Measurements from ENCODE around the gene BACH2. TPM values are rescaled to one million over a fixed set of nuclear protein-coding genes. Genes with fewer than 3 reads are reported as not detected.
"Not testable (repeated sequence)": the region's sequence is repeated elsewhere in the genome, so short reads cannot be mapped to it uniquely, and the experiment has no call there.

Gene BACH2
- polyA plus RNA-seq, 10 donors: 4.1 to 7.4 (median 5.1) TPM

DNA sequence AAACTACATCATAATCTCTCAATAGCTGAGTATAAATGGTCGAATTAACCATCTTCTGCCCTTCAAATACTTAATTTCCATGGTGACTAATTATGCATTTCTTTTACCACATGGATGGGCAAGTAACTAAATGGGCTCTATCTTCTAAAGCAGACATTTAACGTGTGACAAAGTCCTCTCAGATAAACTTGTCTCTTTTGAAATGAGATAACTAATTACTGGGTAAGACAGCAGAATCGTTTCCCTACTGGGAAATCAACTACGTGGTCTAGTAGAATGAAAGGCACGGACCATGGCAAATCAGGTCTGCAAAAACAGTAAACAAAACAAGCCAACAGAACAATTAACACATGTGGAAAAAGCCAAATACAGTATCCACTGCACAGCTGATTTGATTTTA, 137.7 kb downstream of the BACH2 start:
- DNase-seq: no peak

GRCh38 chr6:90157441-90157840, 139.2 kb downstream of the BACH2 start:
- DNase-seq: no peak

GRCh38 chr6:90156861-90157260, 139.8 kb downstream of the BACH2 start:
- no peak for DNase-seq

DNA sequence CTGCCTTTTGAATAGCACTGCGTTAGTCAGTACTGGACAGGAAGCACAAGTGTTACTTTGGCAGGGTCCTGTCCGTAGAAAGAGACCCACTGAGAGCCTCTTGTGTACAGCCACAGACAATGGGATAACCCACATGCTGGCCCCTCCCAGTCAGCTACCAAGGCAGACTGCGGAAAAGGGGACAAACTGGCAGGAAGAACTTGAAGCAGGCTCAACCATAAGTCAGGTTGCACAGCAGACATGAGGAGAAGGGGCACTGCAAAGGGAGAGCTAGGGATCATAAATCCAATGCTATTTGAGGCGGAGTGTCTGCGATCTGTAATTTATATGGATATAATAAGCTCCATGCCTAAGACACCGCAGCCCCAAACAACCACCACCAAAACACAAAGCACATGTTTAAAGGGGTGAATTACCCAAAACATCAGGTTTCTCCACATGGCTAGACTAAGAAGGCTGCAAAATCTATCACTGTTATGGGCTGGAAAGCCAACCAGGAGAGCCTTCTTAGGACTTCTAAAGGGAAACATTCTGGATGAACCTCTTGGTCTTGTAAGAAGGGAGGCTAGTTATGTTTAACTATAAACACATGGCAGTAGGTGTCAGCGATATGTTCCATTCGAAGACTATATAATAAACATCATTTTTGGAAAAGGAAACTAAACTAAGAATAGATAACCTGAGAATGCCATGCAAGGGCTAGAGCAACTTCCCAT, 141.7 kb downstream of the BACH2 start:
- peak in 1 of 3 donors; percentile 19 for DNase-seq

DNA sequence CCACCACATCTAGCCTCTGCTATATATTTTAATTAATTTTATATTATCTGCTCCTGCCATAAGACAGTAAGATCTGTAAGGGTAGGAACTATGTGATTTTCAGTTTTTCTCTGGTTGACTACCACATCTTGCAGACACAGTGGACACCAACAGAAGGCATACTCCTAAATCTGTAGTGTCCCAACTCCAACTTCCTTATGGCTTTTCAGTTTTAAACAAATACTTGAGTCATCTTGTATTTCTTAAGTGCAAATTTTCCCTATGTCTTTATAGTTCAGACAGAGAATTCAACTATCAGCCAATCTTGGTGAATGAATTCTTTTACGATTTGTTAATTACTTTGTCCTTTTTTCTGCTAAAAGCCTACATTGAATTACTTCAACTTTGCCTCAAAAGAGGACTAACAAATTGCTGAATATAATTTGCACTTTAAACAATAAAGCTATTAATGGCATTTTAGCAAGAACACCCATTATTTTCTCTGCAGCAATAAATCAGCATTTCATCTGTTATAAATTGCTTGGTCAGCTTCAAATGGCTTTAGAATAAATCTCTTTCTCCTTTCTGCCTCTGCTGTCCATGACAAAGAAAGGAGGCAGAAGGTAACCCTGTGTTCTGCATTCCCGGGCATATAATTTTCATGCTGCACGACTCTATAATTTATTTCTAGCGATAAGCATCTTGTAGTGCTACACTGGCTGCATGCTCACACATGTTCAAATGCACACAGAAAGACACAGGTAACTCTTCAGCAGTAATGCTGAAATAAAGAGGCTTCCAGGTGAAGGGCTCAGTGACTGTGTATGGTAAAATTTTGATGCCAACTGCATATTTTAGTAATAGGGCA, 144.8 kb downstream of the BACH2 start:
- no peak for DNase-seq

DNA sequence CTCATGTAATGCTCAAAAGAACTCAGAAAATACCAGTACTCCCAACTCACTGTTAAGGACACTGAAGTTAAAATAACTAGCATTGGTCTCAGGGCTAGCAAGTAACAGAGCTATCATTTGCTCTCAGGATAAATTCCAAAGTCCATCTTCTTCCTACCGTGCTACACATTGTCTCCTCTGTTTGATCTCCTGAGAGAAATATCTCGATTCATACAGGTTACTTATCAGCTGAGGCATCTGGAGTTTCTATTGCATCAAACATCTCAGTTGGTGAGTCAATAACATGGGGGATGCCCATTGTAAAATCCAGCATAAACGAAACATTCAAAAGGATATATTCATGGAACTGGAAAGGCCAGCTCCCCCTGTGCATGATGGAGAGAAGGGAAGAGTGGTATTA, 147.4 kb downstream of the BACH2 start:
- no peak for DNase-seq

GRCh38 chr6:90148867-90149266, 147.8 kb downstream of the BACH2 start:
- no peak for DNase-seq

DNA sequence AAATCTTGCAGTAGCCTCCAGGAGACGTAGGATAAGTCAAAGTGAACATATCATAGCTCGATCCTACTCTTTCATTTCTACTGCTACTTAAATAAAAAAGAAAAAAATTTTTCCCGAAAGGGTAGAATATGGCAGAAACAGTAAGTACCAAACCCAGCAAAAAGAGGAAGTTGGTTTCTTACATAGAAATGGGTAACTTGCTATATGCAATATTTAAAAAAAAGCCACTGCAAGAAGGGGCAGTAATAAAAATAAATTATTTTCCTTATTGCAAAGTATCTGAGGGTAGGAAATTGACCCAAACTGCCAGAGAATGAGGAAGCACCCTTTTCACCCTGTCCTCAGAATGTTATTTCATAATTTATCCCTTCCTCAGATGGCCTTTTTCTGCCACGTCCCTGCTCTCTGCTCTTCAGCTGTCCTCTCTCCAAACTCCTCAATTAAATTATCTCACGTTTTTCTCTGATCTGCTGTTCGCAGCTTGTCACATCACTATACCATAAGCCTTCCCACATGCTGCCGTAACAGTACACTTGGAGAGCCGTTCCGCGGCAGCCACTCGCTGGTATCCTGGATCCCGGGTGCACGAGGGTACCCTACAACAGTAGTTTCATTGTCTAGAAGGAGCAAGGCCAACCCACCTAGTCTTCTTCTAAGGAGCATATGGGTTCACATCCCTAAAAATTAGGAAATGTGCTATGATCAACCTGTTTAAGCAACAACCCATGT, 149.6 kb downstream of the BACH2 start:
- no peak for DNase-seq

DNA sequence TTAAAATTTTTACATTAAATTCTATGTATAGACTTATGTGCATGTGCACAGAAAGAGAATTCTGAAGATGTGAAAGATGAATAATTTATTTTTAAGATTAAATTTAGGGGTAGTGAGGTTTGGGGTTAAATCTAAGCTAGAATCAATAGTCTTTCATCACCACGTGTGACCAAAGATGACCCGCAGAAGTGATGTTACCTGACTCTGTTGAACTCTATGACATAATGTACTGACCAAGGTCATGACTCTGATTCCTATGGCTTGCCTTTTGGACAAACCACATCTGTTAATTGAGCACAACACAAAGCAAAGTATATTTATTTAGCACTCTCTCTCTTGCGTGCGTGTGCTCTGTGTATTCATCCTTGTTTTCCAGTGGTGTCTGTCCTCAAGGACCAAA, 150.6 kb downstream of the BACH2 start:
- DNase-seq: no peak

DNA sequence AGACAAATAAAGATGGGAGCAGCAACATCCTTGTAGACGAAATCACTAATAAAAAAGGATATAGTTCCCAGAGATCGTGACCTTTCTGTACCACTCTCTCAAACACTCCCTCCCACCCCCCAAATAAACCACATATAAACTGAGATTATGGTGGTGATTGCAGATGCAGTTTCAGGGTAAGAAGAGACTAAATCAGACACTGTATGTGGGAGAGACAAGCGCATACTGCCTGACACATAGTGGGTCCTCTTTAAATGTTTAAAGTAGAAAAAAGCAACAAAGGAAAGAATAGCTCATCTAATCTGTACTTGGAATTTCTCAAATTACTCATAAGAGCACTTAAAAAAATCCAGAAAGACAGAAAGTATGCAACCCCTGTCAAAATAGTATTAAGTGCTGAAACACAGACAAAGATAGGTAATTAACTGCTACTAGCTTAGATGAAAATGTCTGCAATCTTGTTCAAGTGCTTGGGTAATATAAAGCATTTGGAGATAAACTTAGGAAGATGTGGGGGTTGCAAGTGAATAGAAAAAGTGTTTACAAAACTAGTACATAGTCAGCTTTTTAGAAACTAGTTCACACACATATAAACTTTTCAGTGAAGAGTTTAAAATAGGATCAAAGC, 151.6 kb downstream of the BACH2 start:
- DNase-seq: no peak

DNA sequence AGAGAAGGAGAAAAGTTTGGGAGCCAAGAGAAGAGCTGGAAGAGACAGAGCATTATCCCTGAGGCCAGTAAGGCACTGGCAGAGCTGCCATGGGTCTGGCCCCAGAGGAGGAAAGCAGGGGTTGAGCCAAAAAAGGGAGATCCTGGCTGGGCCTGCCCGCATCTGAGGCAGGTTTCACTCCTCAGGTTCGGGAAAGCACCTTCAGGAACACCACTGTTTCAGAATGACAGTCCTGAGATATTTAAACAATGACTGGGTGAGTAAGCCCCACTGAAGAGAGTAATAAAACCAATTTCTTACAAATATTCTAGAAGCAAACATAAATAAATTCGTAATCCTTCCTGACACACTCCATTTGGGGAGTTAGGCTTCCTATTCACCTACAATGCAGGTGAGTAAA, 152.2 kb downstream of the BACH2 start:
- no peak for DNase-seq

GRCh38 chr6:90140683-90141082, 156.0 kb downstream of the BACH2 start:
- no peak for DNase-seq

GRCh38 chr6:90139272-90139817, 157.3 kb downstream of the BACH2 start:
- no peak for DNase-seq

DNA sequence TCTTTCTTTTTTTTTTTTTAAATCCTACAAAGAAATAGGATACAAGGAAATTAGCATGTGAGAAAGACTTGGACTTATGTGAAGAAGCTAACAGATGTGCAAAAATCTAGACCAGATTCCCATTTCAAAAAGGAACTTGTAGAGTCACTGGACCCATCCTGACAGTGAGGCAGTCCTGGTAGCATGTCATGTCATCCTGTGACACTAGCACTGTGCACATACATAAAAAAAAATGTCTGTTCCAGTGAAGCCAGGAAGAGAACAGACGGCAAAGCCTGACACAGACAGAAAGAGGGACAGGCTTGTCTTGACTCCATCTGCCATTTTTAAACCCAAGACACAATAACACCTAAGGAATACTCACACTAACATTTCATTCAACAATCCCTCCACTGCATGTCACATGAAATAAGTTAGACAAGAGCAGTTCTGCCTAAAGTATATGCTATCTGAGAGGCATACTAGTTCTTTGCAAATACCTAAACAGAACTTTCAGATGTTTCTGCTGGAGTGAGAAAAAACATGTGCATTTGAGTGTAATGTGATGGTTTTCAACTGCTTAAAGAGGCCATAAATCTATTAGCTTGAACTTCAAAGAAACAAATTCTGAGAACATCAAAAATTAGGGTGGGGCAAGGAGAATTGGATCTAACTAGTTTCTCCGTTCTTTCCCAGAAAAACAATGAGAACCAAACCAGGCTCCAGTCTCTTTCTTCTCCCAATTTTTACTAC, 159.6 kb downstream of the BACH2 start:
- peak in 1 of 3 donors; percentile 42 for DNase-seq

DNA sequence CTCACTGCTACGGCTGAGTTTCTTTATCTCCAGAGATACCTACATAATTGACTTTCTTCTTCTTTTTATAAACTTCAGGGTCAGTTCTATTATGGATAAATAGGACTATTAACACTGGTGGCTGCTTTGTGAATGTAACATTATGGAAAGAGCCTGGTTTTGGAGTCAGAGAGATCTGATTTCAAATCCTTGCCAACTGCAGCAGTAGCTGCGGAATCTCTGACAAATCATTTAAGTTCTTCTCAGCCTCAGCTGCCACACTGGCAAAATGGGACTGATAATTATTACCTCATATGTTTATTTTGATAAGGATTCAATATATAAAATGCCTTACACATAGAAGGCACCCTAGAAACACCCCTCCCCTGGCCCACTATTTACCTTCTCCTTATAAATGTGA, 160.5 kb downstream of the BACH2 start:
- DNase-seq: peak in 1 of 3 donors; percentile 35

DNA sequence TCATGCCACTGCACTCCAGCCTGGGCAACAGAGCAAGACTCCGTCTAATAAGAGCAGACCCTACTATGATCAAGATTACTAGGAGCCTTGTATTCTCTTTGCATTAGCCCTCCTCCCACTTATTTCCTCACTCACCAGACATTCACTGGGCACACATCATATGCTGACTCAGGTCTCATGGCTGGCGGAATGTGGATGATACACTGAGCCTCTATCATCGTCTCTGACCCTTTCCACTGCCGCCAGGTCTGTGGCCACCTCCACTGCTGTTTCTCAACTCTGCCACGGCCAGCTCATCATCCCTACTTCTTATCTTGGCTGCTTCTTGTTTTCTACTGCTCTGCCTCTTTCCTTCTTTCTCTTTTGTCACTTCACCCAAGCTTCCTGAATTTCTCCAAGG, 161.0 kb downstream of the BACH2 start:
- DNase-seq: peak in 1 of 3 donors; percentile 77

- not testable (repeated sequence) for DNase-seq
These were observed 163.0 kb downstream of the BACH2 start for GRCh38 chr6:90133664-90134063.

DNA sequence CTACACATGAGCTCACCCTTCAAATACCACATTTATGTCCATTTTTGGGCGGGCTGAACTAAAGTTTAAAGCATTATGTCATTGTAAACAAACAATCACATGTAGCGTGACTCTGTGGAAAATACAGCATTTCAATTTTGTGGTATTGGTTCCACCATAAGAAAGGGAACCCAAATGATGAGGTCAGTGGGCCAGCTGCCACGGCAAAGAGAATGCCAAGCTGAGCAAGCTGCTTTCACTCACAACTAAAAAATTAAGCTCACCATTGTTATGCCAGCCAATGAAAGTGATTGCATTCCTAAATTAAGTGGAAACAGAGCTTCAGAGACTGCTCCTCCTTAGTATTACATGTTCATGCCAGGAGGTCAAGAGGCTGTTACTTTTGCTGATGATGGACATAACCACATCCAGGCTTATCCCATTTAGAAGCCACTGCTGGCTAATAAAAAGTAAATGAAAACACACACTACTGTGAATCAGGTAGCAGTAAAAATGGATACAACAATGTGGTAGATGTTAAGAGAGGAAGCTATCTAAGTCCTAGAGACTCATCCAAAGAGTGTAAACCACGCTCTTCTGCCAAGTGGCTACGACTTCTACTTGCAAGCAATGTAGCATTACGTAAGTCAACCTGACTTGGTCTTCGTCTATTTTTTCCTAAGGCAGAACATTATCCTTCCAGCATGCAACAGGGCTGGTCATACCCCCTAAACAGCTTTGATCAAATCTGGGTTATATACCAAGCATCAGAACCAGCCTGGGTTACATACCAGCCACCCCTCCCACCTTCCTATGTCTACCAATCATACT, 164.8 kb downstream of the BACH2 start:
- peak; percentile 55 to 83 (median 66) for DNase-seq

DNA sequence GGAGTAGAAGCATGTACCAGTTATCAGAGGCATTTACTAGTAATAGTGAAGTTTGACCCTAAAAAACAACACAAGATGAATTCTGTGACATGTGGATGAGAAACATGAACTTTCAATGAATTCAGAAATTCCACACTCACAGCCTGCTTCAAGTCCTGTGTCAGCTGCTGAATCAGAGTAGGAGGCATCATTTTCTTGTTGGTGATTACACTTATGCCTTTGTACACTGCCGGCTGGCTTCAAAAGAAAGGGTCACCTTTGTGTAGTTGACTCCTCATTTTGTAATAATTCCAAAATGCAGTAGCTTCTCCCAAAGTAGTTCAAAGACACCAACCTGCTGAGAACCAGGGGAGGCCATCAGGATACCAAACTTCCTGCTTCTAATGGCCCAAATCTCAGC, 165.5 kb downstream of the BACH2 start:
- DNase-seq: no peak

DNA sequence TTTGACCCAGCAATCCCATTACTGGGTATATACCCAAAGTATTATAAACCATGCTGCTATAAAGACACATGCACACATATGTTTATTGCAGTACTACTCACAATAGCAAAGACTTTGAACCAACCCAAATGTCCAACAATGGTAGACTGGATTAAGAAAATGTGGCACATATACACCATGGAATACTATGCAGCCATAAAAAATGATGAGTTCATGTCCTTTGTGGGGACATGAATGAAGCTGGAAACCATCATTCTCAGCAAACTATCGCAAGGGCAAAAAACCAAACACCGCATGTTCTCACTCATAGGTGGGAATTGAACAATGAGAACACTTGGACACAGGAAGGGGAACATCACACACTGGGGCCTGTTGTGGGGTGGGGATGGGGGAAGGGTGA, 168.0 kb downstream of the BACH2 start:
- DNase-seq: not testable (repeated sequence)

Data from muscle of back (tissue), 11 donors.